ENCODE measurements around the gene CSF2.

The CSF2 gene

DNA sequence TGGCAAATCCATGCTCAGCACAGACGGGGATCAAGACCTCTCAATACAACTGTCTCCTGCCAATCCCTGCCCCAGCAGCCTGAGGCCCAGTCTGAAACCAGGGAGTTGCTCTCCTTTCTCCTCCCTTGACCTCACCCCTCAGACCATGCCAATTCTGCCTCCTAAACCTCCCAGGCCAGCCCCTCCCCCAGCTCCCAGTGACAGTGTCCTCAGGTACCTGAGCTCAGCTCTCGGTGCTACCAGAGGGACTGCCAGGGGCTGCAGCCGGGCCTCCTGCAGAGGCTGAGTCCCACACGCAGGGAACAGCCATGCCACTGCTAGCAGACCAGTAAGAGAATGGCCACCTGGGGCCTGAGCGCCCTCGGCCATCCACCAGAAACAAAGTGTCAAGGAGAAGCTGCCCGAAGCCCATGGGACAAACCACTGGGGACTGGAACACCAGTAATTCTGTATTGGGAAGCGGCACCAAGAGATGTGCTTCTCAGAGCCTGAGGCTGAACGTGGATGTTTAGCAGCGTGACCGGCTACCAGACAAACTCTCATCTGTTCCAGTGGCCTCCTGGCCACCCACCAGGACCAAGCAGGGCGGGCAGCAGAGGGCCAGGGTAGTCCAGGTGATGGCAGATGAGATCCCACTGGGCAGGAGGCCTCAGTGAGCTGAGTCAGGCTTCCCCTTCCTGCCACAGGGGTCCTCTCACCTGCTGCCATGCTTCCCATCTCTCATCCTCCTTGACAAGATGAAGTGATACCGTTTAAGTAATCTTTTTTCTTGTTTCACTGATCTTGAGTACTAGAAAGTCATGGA lies 13.7 kb upstream of the CSF2 start:
- Histone ChIP-seq H3K27me3 (replicated peaks; ENCODE audit: control insufficient read depth, insufficient read depth, low read length, poor library complexity, severe bottlenecking) (no peaks in the 10 kb centered on the region), H3K9me3 (ENCODE audit: control insufficient read depth, low read length) (no peaks in the 10 kb centered on the region), H3K36me3 (ENCODE audit: control insufficient read depth, insufficient read depth, low read length) (no peaks in the 10 kb centered on the region), H3K4me1 (ENCODE audit: control insufficient read depth, insufficient read depth, low read length, poor library complexity, severe bottlenecking) (peaks cover 43% of the 10 kb centered on the region), H3K27ac (ENCODE audit: insufficient read depth, low read length, poor library complexity, severe bottlenecking) (no peak overlapping the region), H3K4me3 (ENCODE audit: insufficient read depth, low read depth, low read length, poor library complexity, severe bottlenecking) (no peak overlapping the region)
- DNase-seq = no peak

DNA sequence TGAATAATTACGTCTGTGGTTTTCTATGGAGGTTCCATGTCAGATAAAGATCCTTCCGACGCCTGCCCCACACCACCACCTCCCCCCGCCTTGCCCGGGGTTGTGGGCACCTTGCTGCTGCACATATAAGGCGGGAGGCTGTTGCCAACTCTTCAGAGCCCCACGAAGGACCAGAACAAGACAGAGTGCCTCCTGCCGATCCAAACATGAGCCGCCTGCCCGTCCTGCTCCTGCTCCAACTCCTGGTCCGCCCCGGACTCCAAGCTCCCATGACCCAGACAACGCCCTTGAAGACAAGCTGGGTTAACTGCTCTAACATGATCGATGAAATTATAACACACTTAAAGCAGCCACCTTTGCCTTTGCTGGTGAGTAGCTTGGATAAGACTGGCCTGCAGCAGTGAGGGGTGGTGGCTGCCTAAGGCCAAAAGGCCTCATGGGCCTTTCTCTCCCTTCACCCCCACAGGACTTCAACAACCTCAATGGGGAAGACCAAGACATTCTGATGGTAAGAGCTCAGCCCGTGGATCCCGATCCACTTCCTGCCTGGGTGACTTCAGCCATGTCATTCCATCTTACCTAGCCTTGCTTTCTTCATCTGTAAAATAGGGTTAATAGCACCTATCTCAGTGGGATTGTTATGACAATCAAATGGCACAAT lies 13.0 kb upstream of the CSF2 start, which contains the start of gene IL3:
Gene IL3 (plus strand): TSS at position 155 of the 661 bp plus-strand sequence. CDS start 52 bp downstream, at position 207.
- no peaks in the 10 kb centered on the region for H3K36me3 ChIP-seq (ENCODE audit: control insufficient read depth, insufficient read depth, low read length)
- H3K27ac ChIP-seq (ENCODE audit: insufficient read depth, low read length, poor library complexity, severe bottlenecking) = no peak within 1 kb of the TSS
- H3K4me3 ChIP-seq (ENCODE audit: insufficient read depth, low read depth, low read length, poor library complexity, severe bottlenecking) = no peak within 1 kb of the TSS
- no peaks in the 10 kb centered on the region for H3K27me3 ChIP-seq (replicated peaks; ENCODE audit: control insufficient read depth, insufficient read depth, low read length, poor library complexity, severe bottlenecking)
- no peaks in the 10 kb centered on the region for H3K9me3 ChIP-seq (ENCODE audit: control insufficient read depth, low read length)
- no peak for DNase-seq
- peaks cover 40% of the 10 kb centered on the region for H3K4me1 ChIP-seq (ENCODE audit: control insufficient read depth, insufficient read depth, low read length, poor library complexity, severe bottlenecking)

DNA sequence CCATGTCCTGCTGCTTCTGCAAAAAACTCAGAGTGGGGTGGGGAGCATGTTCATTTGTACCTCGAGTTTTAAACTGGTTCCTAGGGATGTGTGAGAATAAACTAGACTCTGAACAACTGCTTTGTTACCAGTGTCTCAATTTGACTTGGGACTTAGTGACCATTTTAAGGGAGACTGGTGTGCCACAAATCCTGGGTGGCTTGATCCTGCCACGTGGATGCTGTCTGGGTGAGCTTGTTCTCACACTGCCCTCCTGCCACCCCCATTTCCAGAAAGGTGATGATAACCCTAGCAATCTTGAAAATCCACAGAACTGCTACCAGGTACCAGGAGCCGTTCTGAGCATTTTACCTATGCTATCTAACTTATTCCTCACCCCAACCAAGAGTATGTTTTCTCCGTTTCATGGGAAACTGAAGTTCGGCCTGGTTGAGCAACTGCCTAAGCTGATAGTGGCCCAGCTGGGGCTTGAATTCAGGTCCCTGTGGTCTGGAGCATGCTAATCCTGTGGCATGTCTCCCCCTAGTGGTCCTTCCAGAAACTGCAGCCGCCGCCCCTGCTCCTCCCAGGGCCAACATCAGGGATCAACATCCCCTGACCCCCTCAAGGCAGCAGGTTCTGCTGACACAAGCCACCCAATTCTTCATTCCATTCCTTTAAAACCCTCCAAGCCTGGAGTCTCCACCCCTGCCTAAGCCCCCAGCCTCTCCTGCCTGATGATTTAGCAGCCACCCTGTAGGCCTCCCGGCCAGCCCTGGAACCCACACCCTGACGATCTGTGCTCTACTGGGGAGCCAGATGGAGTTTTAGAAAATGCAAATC lies 10.3 kb upstream of the CSF2 start:
- H3K9me3 ChIP-seq (ENCODE audit: control insufficient read depth, low read length) = no peaks in the 10 kb centered on the region
- H3K36me3 ChIP-seq (ENCODE audit: control insufficient read depth, insufficient read depth, low read length) = no peaks in the 10 kb centered on the region
- H3K4me1 ChIP-seq (ENCODE audit: control insufficient read depth, insufficient read depth, low read length, poor library complexity, severe bottlenecking) = peaks cover 17% of the 10 kb centered on the region
- DNase-seq = peak; percentile 52 to 68 (median 66)
- H3K4me3 ChIP-seq (ENCODE audit: insufficient read depth, low read depth, low read length, poor library complexity, severe bottlenecking) = no peak overlapping the region
- no peaks in the 10 kb centered on the region for H3K27me3 ChIP-seq (replicated peaks; ENCODE audit: control insufficient read depth, insufficient read depth, low read length, poor library complexity, severe bottlenecking)
- no peak overlapping the region for H3K27ac ChIP-seq (ENCODE audit: insufficient read depth, low read length, poor library complexity, severe bottlenecking)

DNA sequence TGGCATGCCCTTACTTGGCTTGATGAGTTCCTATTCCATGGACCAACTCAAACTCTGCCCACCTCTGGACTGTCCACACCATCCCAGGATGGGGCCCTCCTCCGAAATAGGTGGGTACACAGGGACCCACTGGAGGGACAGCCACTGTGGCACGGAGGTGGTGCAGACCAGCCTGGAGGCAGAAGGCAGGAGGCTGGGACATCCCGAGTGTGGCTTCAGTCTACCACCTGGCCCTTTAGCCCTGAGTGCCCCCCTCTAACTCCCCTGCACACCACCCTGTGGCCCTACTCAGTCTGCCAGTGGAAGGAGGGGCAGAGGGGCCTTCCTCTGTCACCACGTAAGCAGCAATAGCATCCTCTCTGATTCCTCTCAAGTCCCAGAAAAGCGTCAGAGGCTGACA lies 9.4 kb upstream of the CSF2 start:
- no peak for DNase-seq
- Histone ChIP-seq H3K9me3 (ENCODE audit: control insufficient read depth, low read length) (no peaks in the 10 kb centered on the region), H3K27ac (ENCODE audit: insufficient read depth, low read length, poor library complexity, severe bottlenecking) (no peak overlapping the region), H3K4me1 (ENCODE audit: control insufficient read depth, insufficient read depth, low read length, poor library complexity, severe bottlenecking) (peaks cover 11% of the 10 kb centered on the region), H3K36me3 (ENCODE audit: control insufficient read depth, insufficient read depth, low read length) (no peaks in the 10 kb centered on the region), H3K4me3 (ENCODE audit: insufficient read depth, low read depth, low read length, poor library complexity, severe bottlenecking) (no peak overlapping the region), H3K27me3 (replicated peaks; ENCODE audit: control insufficient read depth, insufficient read depth, low read length, poor library complexity, severe bottlenecking) (no peaks in the 10 kb centered on the region)

DNA sequence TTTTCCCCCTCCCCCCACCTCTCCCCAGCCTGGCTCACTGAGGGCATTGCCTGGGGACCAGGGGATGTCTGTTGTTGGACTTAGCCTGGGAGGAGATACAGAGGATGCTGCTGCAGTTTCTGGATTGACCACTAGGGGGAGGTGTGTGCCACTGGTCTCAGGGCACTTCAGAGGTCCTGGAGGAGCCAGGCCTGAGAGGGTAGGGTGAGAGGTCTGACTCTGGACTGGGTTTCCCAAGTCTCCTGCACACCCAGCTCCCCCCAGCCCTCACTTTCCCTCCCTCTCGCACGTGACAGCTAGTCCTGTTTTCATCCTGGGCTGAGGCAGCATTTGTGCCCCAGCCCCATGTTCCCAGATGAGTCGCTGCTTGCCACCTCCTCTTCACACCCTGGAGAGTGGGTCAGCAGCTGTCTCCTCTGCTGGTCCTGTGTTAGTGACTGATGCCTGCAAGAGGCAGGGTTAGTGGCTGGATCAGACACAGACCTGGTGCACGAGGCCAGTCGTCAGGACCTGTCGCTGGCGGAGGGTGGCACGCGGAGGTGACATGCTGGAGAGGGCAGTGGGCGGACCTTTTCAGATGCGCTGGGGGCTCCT lies 8.8 kb upstream of the CSF2 start:
- H3K36me3 ChIP-seq (ENCODE audit: control insufficient read depth, insufficient read depth, low read length) = no peaks in the 10 kb centered on the region
- H3K27ac ChIP-seq (ENCODE audit: insufficient read depth, low read length, poor library complexity, severe bottlenecking) = no peak overlapping the region
- no peak overlapping the region for H3K4me3 ChIP-seq (ENCODE audit: insufficient read depth, low read depth, low read length, poor library complexity, severe bottlenecking)
- H3K27me3 ChIP-seq (replicated peaks; ENCODE audit: control insufficient read depth, insufficient read depth, low read length, poor library complexity, severe bottlenecking) = no peaks in the 10 kb centered on the region
- H3K4me1 ChIP-seq (ENCODE audit: control insufficient read depth, insufficient read depth, low read length, poor library complexity, severe bottlenecking) = peaks cover 7% of the 10 kb centered on the region
- H3K9me3 ChIP-seq (ENCODE audit: control insufficient read depth, low read length) = no peaks in the 10 kb centered on the region
- DNase-seq = peak; percentile 44 to 66 (median 65)

DNA sequence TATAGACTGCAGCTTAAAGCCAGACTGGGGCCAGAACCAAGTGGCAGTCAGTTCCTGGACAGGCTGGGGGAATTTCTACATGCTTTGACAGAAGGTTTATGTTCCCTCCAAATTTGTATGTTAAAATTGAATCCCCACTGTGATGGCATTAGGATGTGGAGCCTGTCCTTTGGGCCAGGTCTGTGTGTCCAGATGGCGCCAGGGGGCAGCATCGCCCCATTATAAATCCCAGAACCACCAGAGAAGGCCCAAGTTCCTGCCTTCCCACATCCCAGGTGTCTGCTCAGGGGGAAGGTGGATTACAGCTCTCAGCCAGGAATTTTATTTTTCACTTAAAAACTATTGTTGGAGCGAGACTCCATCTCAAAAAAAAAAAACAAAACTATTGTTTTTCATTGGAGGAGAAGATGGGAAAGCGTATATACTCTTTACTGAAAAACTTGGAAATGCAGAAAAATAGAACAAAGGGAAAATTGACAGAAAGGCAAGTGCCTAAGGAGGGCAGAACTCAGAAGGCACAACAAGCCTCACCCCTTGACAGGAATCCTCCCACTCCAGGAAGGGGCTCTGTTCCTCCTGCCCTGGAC lies 8.1 kb upstream of the CSF2 start:
- Histone ChIP-seq H3K9me3 (ENCODE audit: control insufficient read depth, low read length) (no peaks in the 10 kb centered on the region), H3K27me3 (replicated peaks; ENCODE audit: control insufficient read depth, insufficient read depth, low read length, poor library complexity, severe bottlenecking) (no peaks in the 10 kb centered on the region), H3K4me3 (ENCODE audit: insufficient read depth, low read depth, low read length, poor library complexity, severe bottlenecking) (no peak overlapping the region), H3K36me3 (ENCODE audit: control insufficient read depth, insufficient read depth, low read length) (no peaks in the 10 kb centered on the region), H3K4me1 (ENCODE audit: control insufficient read depth, insufficient read depth, low read length, poor library complexity, severe bottlenecking) (peaks cover 7% of the 10 kb centered on the region), H3K27ac (ENCODE audit: insufficient read depth, low read length, poor library complexity, severe bottlenecking) (no peak overlapping the region)
- peak in 2 of 3 donors; percentile 19 to 27 for DNase-seq

DNA sequence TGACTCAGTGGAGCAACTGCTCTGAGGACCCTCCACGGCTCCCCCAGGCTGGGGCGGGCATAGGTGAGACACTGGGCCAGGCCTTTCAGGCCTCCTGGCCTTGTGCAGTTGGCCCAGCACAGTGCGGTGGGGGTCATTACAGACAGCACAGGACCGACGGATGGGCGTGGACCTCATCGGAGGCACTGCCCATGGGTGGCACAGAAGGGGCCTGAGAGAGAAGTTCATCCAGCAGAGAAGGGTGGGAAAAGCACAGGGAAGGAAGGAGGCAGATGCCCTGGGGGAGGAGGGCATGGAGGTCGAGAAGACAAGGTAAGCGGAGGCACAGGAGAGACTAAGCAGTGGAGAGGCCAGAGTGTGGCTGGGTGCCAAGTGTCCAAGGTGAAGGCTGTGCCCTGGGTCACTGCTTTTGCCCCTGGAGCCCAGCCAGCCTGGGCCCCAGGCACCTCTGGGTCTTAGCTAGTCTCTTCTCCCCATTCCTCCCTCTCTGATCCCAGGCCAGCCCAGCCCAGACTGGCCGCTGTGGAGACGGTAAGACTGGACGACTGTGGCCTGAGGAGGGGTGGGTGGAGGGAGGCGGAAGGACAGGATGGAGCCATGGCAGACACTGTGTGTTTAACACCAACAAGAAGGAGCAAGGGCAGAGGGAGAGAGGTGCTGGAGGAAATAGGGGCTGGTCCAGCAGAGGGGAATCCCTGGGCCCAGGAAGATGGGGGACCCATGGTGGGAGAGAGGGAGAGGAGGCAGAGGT lies 7.5 kb upstream of the CSF2 start:
- H3K36me3 ChIP-seq (ENCODE audit: control insufficient read depth, insufficient read depth, low read length) = no peaks in the 10 kb centered on the region
- H3K4me3 ChIP-seq (ENCODE audit: insufficient read depth, low read depth, low read length, poor library complexity, severe bottlenecking) = no peak overlapping the region
- DNase-seq = no peak
- no peak overlapping the region for H3K27ac ChIP-seq (ENCODE audit: insufficient read depth, low read length, poor library complexity, severe bottlenecking)
- H3K27me3 ChIP-seq (replicated peaks; ENCODE audit: control insufficient read depth, insufficient read depth, low read length, poor library complexity, severe bottlenecking) = no peaks in the 10 kb centered on the region
- H3K4me1 ChIP-seq (ENCODE audit: control insufficient read depth, insufficient read depth, low read length, poor library complexity, severe bottlenecking) = peaks cover 7% of the 10 kb centered on the region
- no peaks in the 10 kb centered on the region for H3K9me3 ChIP-seq (ENCODE audit: control insufficient read depth, low read length)

DNA sequence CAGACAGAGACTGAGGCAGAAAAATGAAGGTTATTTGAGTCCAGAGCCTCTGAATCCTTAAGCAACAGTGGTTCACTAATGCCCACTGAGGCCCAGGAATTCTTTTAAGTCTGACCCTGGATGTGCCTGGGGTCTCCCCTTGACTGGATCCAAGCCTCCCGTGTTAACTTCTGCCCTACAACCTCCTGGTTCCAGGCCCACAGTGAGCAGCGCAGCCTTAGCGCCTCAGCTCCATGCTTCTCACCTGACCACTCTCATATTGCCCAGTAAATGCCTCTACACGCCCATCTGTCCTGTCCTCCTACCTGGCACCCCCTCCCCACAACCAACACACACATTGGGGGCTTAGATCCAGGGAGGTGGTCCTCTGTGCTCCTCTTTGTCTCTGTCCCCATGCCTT lies 6.7 kb upstream of the CSF2 start:
- no peak for DNase-seq
- Histone ChIP-seq H3K9me3 (ENCODE audit: control insufficient read depth, low read length) (no peaks in the 10 kb centered on the region), H3K27me3 (replicated peaks; ENCODE audit: control insufficient read depth, insufficient read depth, low read length, poor library complexity, severe bottlenecking) (no peaks in the 10 kb centered on the region), H3K36me3 (ENCODE audit: control insufficient read depth, insufficient read depth, low read length) (no peaks in the 10 kb centered on the region), H3K4me3 (ENCODE audit: insufficient read depth, low read depth, low read length, poor library complexity, severe bottlenecking) (no peak overlapping the region), H3K27ac (ENCODE audit: insufficient read depth, low read length, poor library complexity, severe bottlenecking) (no peak overlapping the region), H3K4me1 (ENCODE audit: control insufficient read depth, insufficient read depth, low read length, poor library complexity, severe bottlenecking) (peaks cover 7% of the 10 kb centered on the region)

DNA sequence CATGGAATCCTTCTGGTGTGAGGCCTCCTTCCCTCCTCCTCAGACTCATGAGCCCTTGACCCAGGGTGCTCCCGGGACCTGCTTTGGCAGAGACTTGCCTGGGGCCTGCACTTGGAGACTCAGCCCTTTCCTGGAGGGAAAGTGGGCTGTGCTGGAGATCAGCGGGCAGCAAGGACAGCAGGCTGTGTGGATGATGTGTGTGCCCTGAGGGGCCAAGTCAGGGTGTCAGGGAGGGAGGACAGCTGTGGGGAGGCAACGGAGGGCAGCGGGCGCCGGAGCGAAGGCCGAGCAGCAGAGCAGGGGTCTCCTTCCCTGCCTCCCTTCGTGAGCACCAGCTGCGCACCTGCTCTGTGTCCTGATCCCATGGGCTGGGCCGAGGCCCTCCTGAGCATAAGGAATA lies 6.1 kb upstream of the CSF2 start:
- peaks cover 7% of the 10 kb centered on the region for H3K4me1 ChIP-seq (ENCODE audit: control insufficient read depth, insufficient read depth, low read length, poor library complexity, severe bottlenecking)
- no peaks in the 10 kb centered on the region for H3K27me3 ChIP-seq (replicated peaks; ENCODE audit: control insufficient read depth, insufficient read depth, low read length, poor library complexity, severe bottlenecking)
- H3K36me3 ChIP-seq (ENCODE audit: control insufficient read depth, insufficient read depth, low read length) = no peaks in the 10 kb centered on the region
- no peak overlapping the region for H3K27ac ChIP-seq (ENCODE audit: insufficient read depth, low read length, poor library complexity, severe bottlenecking)
- H3K4me3 ChIP-seq (ENCODE audit: insufficient read depth, low read depth, low read length, poor library complexity, severe bottlenecking) = no peak overlapping the region
- DNase-seq = no peak
- H3K9me3 ChIP-seq (ENCODE audit: control insufficient read depth, low read length) = no peaks in the 10 kb centered on the region

Measured in effector memory CD4-positive, alpha-beta T cell (primary cell).